Measurements from ENCODE around the gene IL15RA.

Gene IL15RA

DNA sequence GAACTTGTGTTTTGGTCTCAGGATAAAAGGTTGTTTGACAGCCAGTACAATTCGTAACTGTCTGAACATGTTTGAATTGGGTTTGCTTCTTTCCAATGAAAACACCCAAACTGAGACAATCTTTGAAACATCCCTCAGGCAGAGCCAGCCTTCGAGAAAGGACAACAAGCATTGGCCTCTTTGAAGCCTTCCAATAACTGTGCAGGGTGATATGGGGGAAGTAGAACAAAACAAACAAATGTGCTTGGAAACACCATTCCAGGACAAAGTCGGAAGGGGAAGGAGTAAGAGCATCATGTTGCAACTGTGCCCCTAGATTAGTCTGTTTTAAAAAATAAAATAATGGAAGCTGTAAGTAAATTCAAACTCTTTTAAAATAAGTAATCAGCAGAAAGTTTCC is 45.3 kb upstream of the IL15RA start:
- ATAC-seq (ENCODE audit: low read depth), result no peak
- H3K4me3 ChIP-seq (ENCODE audit: severe bottlenecking), result no peak overlapping the region
- H3K27me3 ChIP-seq (ENCODE audit: insufficient read depth, poor library complexity, severe bottlenecking), result no peaks in the 10 kb centered on the region
- no peak overlapping the region for H3K27ac ChIP-seq (ENCODE audit: poor library complexity, severe bottlenecking)
- H3K4me1 ChIP-seq (ENCODE audit: insufficient read depth, poor library complexity, severe bottlenecking), result no peaks in the 10 kb centered on the region
- TF ChIP-seq, protein P1, sequence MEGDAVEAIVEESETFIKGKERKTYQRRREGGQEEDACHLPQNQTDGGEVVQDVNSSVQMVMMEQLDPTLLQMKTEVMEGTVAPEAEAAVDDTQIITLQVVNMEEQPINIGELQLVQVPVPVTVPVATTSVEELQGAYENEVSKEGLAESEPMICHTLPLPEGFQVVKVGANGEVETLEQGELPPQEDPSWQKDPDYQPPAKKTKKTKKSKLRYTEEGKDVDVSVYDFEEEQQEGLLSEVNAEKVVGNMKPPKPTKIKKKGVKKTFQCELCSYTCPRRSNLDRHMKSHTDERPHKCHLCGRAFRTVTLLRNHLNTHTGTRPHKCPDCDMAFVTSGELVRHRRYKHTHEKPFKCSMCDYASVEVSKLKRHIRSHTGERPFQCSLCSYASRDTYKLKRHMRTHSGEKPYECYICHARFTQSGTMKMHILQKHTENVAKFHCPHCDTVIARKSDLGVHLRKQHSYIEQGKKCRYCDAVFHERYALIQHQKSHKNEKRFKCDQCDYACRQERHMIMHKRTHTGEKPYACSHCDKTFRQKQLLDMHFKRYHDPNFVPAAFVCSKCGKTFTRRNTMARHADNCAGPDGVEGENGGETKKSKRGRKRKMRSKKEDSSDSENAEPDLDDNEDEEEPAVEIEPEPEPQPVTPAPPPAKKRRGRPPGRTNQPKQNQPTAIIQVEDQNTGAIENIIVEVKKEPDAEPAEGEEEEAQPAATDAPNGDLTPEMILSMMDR (IDR thresholded peaks at IDR 0.05; ENCODE audit: poor library complexity, severe bottlenecking), result no peak
- H3K36me3 ChIP-seq (ENCODE audit: low read depth), result no peaks in the 10 kb centered on the region
- no peaks in the 10 kb centered on the region for H3K9me3 ChIP-seq (ENCODE audit: severe bottlenecking)
- no peak for DNase-seq (ENCODE audit: low spot score)

DNA sequence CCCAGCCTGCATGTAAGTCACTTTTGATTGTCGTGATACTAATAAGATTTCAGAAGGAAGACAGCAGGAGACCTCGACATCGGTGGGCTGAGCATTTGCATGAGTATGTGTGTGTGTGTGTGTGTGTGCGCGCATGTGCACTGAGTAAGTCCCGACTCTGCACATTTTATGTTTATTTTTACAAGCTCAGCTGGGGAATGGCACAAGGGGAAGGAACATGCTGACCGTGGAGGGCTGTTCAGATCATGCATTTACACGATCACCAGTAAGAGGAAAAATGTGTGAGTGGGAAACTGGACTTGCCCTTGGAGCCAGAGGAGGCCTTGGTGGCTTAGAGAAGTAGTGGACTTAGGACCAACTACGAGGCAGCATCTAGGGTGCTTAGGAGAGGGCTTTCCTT is 43.5 kb upstream of the IL15RA start:
- DNase-seq (ENCODE audit: low spot score) (no peak), ATAC-seq (ENCODE audit: low read depth) (no peak)
- Histone ChIP-seq H3K36me3 (ENCODE audit: low read depth) (no peaks in the 10 kb centered on the region), H3K4me1 (ENCODE audit: insufficient read depth, poor library complexity, severe bottlenecking) (no peaks in the 10 kb centered on the region), H3K4me3 (ENCODE audit: severe bottlenecking) (no peak overlapping the region), H3K9me3 (ENCODE audit: severe bottlenecking) (no peaks in the 10 kb centered on the region), H3K27me3 (ENCODE audit: insufficient read depth, poor library complexity, severe bottlenecking) (no peaks in the 10 kb centered on the region), H3K27ac (ENCODE audit: poor library complexity, severe bottlenecking) (no peak overlapping the region)
- TF ChIP-seq, protein P1 (IDR thresholded peaks at IDR 0.05; ENCODE audit: poor library complexity, severe bottlenecking), result no peak

DNA sequence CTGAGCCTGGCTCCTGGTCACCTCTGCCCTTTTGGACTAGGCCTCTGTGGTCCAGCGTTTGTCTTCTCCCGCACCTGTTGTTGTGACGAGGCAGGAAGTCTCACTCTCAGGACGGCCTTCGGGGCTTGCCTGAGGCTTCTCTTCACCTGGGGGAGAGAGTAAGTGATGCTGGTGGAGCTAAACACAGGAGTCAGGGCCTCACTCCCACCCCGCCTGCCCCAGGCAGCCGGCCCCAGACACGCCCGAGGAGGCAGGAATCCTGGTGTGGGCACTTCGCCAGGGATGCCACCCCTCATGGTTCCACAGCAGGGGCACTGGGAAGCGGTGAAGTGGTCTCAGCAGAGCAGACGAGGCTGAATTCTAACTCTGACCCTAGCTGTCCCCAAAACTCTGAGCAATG is 42.5 kb upstream of the IL15RA start:
- TF ChIP-seq, protein P1 (IDR thresholded peaks at IDR 0.05; ENCODE audit: poor library complexity, severe bottlenecking), result no peak
- Histone ChIP-seq H3K4me1 (ENCODE audit: insufficient read depth, poor library complexity, severe bottlenecking) (no peaks in the 10 kb centered on the region), H3K4me3 (ENCODE audit: severe bottlenecking) (no peak overlapping the region), H3K36me3 (ENCODE audit: low read depth) (no peaks in the 10 kb centered on the region), H3K27ac (ENCODE audit: poor library complexity, severe bottlenecking) (no peak overlapping the region), H3K9me3 (ENCODE audit: severe bottlenecking) (no peaks in the 10 kb centered on the region), H3K27me3 (ENCODE audit: insufficient read depth, poor library complexity, severe bottlenecking) (no peaks in the 10 kb centered on the region)
- DNase-seq (ENCODE audit: low spot score) (no peak), ATAC-seq (ENCODE audit: low read depth) (no peak)

DNA sequence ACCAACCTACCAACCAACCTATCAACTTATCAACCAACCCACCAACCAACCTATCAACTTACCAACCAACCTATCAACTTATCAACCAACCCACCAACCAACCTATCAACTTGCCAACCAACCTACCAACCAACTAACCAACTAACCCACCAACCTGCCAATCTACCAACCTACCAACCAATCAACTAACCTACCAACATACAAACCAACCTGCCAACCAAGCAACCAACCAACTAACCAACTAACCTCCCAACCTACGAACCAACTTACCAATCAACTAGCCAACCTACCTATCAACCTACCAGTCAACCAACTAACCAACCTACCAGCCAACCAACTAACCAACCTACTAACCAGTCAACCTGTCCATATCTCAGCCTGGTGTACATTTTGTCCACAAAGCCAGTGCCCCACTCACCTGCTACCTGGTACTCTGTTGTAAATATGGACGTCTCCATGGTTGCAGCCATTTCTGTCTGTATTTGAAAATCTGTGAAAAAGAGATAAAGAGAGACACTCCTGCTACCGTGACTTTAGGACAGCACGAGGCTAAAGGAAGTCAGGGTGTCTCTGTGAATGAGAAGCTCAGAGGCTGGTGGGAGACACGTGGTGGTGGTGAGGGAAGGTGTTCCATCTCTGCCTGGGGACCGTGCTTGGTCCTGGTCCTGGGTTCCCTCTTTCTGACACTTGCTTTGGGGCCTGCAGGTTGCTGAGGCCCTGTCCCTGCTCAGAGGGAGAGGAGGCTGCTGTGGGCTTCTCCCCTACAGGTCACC is 41.9 kb upstream of the IL15RA start:
- Histone ChIP-seq H3K36me3 (ENCODE audit: low read depth) (no peaks in the 10 kb centered on the region), H3K27me3 (ENCODE audit: insufficient read depth, poor library complexity, severe bottlenecking) (no peaks in the 10 kb centered on the region), H3K9me3 (ENCODE audit: severe bottlenecking) (no peaks in the 10 kb centered on the region), H3K27ac (ENCODE audit: poor library complexity, severe bottlenecking) (no peak overlapping the region), H3K4me3 (ENCODE audit: severe bottlenecking) (no peak overlapping the region), H3K4me1 (ENCODE audit: insufficient read depth, poor library complexity, severe bottlenecking) (no peaks in the 10 kb centered on the region)
- TF ChIP-seq, protein P1 (IDR thresholded peaks at IDR 0.05; ENCODE audit: poor library complexity, severe bottlenecking), result no peak
- ATAC-seq (ENCODE audit: low read depth) (no peak), DNase-seq (ENCODE audit: low spot score) (no peak)

DNA sequence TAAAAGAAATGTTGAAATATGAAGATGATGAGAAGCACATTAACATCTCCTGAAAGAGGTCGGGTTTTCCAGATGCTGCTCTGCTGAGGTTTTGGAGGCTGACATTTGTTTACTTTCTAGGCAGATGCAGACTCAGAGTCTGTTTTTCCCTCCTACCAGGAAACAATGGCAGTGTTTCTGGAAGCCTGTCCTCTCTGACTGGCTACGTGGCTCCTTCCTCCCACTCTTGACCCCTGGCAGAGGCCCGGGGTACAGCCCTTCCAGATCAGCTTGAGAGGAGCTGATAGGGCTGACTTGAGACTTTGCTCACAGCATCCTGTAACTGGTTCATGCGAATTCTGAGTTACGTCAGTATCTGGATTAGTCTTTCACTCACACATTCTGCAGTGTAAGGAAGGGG is 41.1 kb upstream of the IL15RA start:
- Histone ChIP-seq H3K27ac (ENCODE audit: poor library complexity, severe bottlenecking) (no peak overlapping the region), H3K36me3 (ENCODE audit: low read depth) (no peaks in the 10 kb centered on the region), H3K4me1 (ENCODE audit: insufficient read depth, poor library complexity, severe bottlenecking) (no peaks in the 10 kb centered on the region), H3K27me3 (ENCODE audit: insufficient read depth, poor library complexity, severe bottlenecking) (no peaks in the 10 kb centered on the region), H3K4me3 (ENCODE audit: severe bottlenecking) (no peak overlapping the region), H3K9me3 (ENCODE audit: severe bottlenecking) (no peaks in the 10 kb centered on the region)
- DNase-seq (ENCODE audit: low spot score), result no peak
- no peak for ATAC-seq (ENCODE audit: low read depth)
- TF ChIP-seq, protein P1 (IDR thresholded peaks at IDR 0.05; ENCODE audit: poor library complexity, severe bottlenecking), result no peak
